GM12801 (cell line): ENCODE data around the gene JDP2.

Experiments
- TF ChIP-seq, protein P1 (sequence below): IDR thresholded peaks from one replicate; pipeline ENCODE4 v1.5.1; 2011; ENCODE audit warnings: control low read depth; ENCODE audit not compliant: insufficient read length; ENCODE audit errors: extremely low read depth

JDP2 gene

DNA sequence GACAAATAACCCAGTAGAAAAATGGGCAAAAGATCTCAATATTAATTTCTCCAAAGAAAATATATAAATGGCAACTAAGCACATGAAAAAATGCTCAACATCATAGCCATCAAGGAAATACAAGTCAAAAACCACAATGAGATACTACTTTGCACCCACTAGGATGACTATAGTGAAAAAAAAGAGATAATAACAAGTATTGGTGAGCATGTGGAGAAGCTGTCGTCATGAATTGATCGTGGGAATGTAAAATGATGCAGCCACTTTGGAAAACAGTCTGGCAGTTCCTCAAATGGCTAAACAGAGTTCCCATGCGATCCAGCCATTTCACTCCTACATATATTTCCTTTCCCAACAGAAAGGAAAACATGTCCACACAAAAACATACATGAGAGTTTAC is 18.1 kb downstream of the JDP2 start:
- TF ChIP-seq, protein P1, sequence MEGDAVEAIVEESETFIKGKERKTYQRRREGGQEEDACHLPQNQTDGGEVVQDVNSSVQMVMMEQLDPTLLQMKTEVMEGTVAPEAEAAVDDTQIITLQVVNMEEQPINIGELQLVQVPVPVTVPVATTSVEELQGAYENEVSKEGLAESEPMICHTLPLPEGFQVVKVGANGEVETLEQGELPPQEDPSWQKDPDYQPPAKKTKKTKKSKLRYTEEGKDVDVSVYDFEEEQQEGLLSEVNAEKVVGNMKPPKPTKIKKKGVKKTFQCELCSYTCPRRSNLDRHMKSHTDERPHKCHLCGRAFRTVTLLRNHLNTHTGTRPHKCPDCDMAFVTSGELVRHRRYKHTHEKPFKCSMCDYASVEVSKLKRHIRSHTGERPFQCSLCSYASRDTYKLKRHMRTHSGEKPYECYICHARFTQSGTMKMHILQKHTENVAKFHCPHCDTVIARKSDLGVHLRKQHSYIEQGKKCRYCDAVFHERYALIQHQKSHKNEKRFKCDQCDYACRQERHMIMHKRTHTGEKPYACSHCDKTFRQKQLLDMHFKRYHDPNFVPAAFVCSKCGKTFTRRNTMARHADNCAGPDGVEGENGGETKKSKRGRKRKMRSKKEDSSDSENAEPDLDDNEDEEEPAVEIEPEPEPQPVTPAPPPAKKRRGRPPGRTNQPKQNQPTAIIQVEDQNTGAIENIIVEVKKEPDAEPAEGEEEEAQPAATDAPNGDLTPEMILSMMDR, result no peak

DNA sequence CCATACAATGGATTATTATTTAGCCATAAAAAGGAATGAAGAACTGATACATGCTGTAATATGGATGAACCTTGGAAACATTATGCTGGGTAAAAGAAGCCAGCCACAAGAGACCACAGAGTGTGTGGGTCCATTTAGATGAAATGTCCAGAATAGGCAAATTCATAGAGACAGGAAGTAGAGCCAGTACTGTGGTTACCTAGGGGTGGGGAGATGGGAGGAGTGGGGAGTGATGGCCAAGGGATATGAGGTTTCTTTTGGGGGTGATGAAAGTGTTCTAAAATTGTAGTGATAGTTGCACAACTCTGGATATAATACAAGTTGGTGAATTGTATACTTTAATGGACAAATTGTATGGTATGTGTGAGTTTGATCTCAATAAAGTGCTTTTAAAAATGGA is 18.6 kb downstream of the JDP2 start:
- TF ChIP-seq, protein P1, result no peak

DNA sequence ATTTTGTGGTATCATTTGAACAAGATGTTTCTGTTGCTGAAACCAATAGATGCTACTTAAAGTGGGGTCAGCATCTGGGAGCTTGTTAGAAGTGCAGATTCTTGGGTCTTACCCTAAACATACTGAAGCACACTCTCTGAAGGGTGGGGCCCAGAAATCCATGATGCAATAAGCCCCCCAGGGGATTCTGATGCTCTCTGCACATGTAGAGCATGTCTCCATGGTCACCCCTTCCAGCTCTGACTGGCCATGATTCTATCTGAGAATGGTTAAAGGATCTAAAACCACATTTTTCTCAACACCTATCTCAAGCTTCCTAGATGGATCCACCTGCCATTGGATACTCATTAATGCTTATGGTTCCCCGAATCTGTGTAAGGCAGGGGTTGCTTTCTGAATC is 20.4 kb downstream of the JDP2 start:
- TF ChIP-seq, protein P1, result no peak

DNA sequence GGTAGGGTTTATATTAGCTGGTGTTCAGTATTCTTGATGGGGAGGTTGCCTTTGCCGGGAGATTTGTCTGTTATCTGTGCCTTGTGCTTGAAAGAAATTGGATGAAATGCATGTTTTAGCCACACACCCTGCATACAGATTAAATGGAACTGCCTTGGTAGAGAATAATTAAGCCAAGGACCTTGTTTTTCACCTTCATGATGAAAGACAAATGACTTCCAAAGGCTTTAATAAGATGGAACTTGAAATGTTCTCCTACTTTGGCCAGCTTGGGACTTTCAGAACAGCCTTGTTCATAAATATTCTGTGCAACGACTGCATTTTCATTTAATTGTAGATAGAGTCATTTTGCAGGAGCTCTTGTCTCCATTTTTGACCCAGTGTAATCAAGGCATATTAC is 21.2 kb downstream of the JDP2 start:
- TF ChIP-seq, protein P1, result no peak

DNA sequence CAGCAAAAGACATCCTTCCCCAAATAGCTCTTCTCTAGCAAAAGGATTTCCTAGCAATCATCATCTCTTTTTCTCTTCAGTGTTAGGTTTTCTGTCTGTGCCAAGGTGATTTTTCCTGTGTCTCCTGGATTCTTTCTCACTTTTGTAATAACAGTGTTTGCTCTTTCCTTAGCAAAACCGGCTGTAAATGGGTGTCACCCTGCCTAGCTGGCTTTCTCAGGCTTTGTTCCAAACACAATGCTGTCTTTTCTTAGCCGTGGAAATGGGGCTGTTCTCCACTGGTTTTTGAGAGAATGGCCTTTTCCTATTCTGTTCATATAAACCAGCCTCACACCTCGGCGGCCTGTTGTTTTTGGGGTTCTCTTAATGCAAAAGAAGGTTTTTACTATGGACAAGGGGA is 21.9 kb downstream of the JDP2 start:
- TF ChIP-seq, protein P1, result no peak

DNA sequence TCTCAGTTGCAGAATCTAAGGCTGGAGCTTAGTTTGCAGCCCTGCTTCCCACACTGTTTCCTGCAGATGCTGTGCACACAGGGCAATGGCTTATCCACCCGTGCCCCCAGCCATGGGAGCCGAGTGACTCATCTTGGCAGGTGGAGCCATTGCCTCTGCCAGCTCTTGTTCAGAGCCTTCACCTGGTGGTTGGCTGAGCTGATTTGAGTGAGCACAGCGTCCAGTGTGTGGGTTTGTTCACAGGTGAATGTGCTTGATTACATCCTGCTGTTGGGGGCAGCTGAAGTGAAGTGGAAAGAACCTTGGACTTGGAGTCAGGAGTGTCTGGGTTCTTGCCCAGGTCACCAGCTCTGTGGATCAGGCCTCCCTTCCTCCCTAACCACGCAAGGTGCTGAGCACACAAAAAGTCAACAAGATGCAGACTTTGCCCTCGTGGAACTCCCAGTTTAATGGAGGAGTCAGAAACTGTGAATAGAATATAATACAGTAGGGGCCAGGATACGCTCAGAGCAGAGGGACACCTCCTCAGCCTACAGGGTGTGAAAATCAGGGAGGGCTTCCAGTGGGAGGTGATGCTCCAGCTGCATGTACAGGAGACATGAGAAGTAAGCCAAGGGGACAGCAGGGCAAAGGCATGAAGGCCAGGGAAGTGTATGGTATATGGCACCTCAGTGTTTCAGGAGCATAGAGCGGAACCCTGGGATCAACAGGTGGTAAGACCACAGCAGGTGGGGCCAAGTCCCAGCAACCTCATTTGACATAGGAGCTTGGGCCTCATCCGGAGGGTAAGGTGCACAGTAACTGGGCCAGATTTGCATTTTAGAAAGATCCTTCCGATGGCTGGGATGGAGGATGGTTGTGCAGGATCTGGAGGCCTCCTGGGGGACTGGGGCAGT is 22.8 kb downstream of the JDP2 start:
- TF ChIP-seq, protein P1, result no peak

DNA sequence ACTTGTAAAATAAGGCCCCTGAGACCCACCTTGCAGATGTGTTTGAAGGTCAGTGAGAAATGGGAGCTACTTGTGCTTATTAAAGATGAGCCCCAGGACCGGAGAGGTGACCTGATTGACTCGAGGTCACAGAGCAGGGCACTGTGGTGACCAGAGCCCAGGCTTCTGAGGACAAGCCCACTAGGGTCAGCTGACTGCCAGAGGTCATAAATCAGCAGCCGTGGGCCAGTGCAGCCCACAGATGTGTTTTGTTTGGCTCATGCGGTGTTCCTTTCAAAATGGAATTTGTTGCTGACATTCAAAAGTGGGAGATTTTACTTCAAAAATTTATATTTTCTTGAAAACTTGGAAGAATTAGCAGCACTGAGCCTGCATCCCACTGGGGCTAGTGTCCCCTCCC is 24.5 kb downstream of the JDP2 start:
- TF ChIP-seq, protein P1, result no peak
